GM23248 (cell line): Measurements from ENCODE around the gene TRIM68. TPM values are rescaled to one million over a fixed set of nuclear protein-coding genes. Genes with fewer than 3 reads are reported as not detected.

Source experiments
- DNase-seq: peaks from one replicate; pipeline ENCODE4 v3.0.0-alpha.2; 2015
- H2AFZ ChIP-seq: fragments of 200-600 bp; sonication (generic); 2 replicates; pipeline ENCODE4 v1.6.1; 2016; ENCODE audit warnings: antibody characterized with exemption
- H3F3A ChIP-seq: fragments of 200-600 bp; sonication (generic); 2 replicates; pipeline ENCODE4 v1.6.1; 2016; ENCODE audit warnings: mild to moderate bottlenecking, antibody characterized with exemption, mixed run types; ENCODE audit not compliant: insufficient read depth
- H3K27ac ChIP-seq: fragments of 200-600 bp; sonication (generic); 2 replicates; pipeline ENCODE4 v1.5.1; 2016; ENCODE audit warnings: mild to moderate bottlenecking
- H3K27me3 ChIP-seq: fragments of 200-600 bp; sonication (generic); replicated peaks from 2 replicates; pipeline ENCODE4 v1.6.1; 2016; ENCODE audit warnings: mild to moderate bottlenecking; ENCODE audit not compliant: insufficient read depth
- H3K36me3 ChIP-seq: fragments of 200-600 bp; sonication (generic); 2 replicates; pipeline ENCODE4 v1.6.1; 2016; ENCODE audit warnings: low read depth, mild to moderate bottlenecking
- H3K4me1 ChIP-seq: fragments of 200-600 bp; sonication (generic); 2 replicates; pipeline ENCODE4 v1.6.1; 2016; ENCODE audit warnings: mild to moderate bottlenecking; ENCODE audit not compliant: insufficient read depth
- H3K4me2 ChIP-seq: fragments of 200-600 bp; sonication (generic); one replicate; pipeline ENCODE4 v1.6.1; 2016; ENCODE audit warnings: mild to moderate bottlenecking; ENCODE audit not compliant: unreplicated experiment
- H3K4me3 ChIP-seq: fragments of 200-600 bp; sonication (generic); 2 replicates; pipeline ENCODE4 v1.5.1; 2016; ENCODE audit warnings: mild to moderate bottlenecking
- H3K79me2 ChIP-seq: fragments of 200-600 bp; sonication (generic); 2 replicates; pipeline ENCODE4 v1.6.1; 2016; ENCODE audit warnings: mild to moderate bottlenecking; ENCODE audit not compliant: insufficient read depth
- H3K9ac ChIP-seq: fragments of 200-600 bp; sonication (generic); 2 replicates; pipeline ENCODE4 v1.6.1; 2016; ENCODE audit warnings: mild to moderate bottlenecking
- H3K9me2 ChIP-seq: fragments of 200-600 bp; sonication (generic); 2 replicates; pipeline ENCODE4 v1.6.1; 2016; ENCODE audit warnings: mixed run types, mild to moderate bottlenecking, moderate library complexity; ENCODE audit not compliant: insufficient read depth
- H3K9me3 ChIP-seq: fragments of 200-600 bp; sonication (generic); one replicate; pipeline ENCODE4 v1.6.1; 2017; ENCODE audit warnings: low read depth
- H4K20me1 ChIP-seq: fragments of 200-600 bp; sonication (generic); 2 replicates; pipeline ENCODE4 v1.6.0; 2016; ENCODE audit not compliant: insufficient read depth
- EZH2 ChIP-seq: fragments of 200-600 bp; sonication (generic); IDR thresholded peaks from 2 replicates; pipeline ENCODE4 v1.6.1; 2018; ENCODE audit warnings: antibody characterized with exemption, mild to moderate bottlenecking; ENCODE audit not compliant: insufficient read depth, poor library complexity, severe bottlenecking
- EZH2phosphoT487 ChIP-seq: fragments of 200-600 bp; sonication (generic); IDR thresholded peaks from 2 replicates; pipeline ENCODE4 v1.6.1; 2018; ENCODE audit warnings: antibody characterized with exemption, moderate library complexity, mild to moderate bottlenecking, low read depth; ENCODE audit not compliant: insufficient read depth
- WGBS, 2 experiments: methylation state at CpG; one replicate each; pipeline ENCODE4 v1.1.6; 2015 to 2017; ENCODE audit warnings: low lambda C conversion rate in 2 of 2, low coverage in 1 of 2; ENCODE audit errors: missing lambda C conversion rate in 2 of 2; 5-methylcytosine and 5-hydroxymethylcytosine counted together
- in situ Hi-C: fragments of 300-500 bp; cut with MboI; formaldehyde crosslinking; loops from 2 replicates; pipeline ENCODE4 v1.15.0; 2020
- polyA plus RNA-seq: library from polyadenylated mRNA; unstranded; fragments of >200 nt; fragmentation: Nextera tagmentation; extraction: Ambion mirVana; gene quantifications from 2 replicates; pipeline ENCODE4 v1.2.1, GENCODE V29; 2016
- total RNA-seq: library from RNA; depleted of rRNA; stranded (reverse); fragments of >200 nt; shearing (Covaris generic); gene quantifications from 2 replicates; pipeline ENCODE4 v1.2.3, GENCODE V29; 2014

The TRIM68 gene
- total and polyA plus RNA-seq, 2 experiments from 2014 or later: 5.1 to 15.2 TPM

DNA sequence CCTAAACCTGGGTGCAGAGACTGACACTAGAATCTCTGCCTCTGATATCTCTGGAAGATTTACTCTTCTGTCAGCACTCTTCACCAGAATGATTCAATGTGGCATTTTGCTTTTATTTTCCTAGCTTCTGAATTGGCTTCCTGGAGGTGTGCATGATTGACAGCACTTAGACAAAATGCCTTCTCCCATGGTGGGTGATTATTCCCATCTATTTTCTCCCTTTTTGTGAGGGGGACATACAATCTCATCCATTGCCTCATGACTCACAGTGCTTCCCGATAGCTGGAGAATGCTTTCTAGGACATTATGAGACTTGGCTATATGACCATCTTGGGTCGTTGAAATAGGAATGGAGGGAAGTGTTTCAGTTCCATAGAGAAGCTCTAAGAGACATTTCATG lies 4.0 kb upstream of the TRIM68 start:
- H3K9me3 ChIP-seq: no peaks in the 10 kb centered on the region
- in situ Hi-C loops: no loop called here
- TF ChIP-seq EZH2phosphoT487 (no peak), EZH2 (no peak)
- no peak overlapping the region for H2AFZ ChIP-seq
- H3K4me2 ChIP-seq: no peak overlapping the region
- peaks cover 4% of the 10 kb centered on the region; the same call in 1 of the 2 replicates for H3K4me1 ChIP-seq
- H3K27me3 ChIP-seq: peaks cover 7% of the 10 kb centered on the region; the same call in 1 of the 2 replicates
- no peak for DNase-seq
- no peak overlapping the region for H3K27ac ChIP-seq
- H3K79me2 ChIP-seq: peaks cover 6% of the 10 kb centered on the region; the same call in 1 of the 2 replicates
- H3F3A ChIP-seq: no peaks in the 10 kb centered on the region
- no peaks in the 10 kb centered on the region for H3K36me3 ChIP-seq
- WGBS, 2 experiments: 38 to 43% methylated on average over 2 of the region's 2 CpGs
- H3K9ac ChIP-seq: no peak overlapping the region
- H3K4me3 ChIP-seq: no peak overlapping the region
- no peaks in the 10 kb centered on the region for H3K9me2 ChIP-seq
- no peaks in the 10 kb centered on the region for H4K20me1 ChIP-seq

DNA sequence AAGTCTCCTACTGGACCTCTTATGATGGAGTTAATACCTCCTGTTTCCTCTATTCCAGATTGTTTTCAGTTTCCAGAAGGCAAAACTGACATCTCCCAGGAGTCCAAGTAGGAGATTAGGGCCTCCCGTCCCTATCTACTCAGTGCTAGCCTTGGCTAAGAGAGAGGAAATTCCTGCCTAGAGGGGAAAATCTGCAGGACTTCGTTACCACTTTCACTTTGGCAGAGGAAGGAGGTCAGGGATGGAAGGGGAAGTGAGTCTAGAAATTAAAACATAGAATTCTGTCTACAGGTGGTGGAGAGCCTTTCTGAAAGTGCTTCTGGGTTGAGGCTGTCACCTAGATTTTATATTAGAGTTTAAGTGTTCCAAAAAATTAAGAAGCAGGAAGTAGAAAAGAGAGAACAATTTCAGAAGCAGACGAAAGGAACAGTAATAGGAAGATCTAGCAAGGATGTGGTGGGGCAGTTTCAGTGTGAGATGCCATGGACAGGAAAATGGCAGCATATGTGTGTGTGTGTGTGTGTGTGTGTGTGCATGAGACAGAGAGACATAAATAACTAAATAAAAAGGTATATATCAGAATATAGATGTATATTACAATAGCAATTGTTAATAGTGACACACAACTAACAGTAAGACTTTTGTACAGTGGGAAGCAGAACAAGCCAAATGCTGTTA lies 2.4 kb upstream of the TRIM68 start:
- TF ChIP-seq EZH2phosphoT487: no peak
- TF ChIP-seq EZH2: no peak
- H3K4me3 ChIP-seq: peak overlapping the region; percentile 43
- H3K36me3 ChIP-seq: no peaks in the 10 kb centered on the region
- peak; percentile 23 for DNase-seq
- 0 out of 2 replicates have a peak overlapping the region, but pooled peaks have one; percentile 6 for H3K9ac ChIP-seq
- peak overlapping the region; percentile 79 for H2AFZ ChIP-seq
- peaks cover 7% of the 10 kb centered on the region; the same call in 1 of the 2 replicates for H3K27me3 ChIP-seq
- 13 to 17% methylated on average over 3 of the region's 3 CpGs for WGBS, 2 experiments
- peaks cover 5% of the 10 kb centered on the region; the same call in 1 of the 2 replicates for H3K4me1 ChIP-seq
- H3F3A ChIP-seq: no peaks in the 10 kb centered on the region
- no peak overlapping the region for H3K27ac ChIP-seq
- H3K79me2 ChIP-seq: peaks cover 8% of the 10 kb centered on the region; the same call in 1 of the 2 replicates
- H4K20me1 ChIP-seq: no peaks in the 10 kb centered on the region
- peak overlapping the region; percentile 39 for H3K4me2 ChIP-seq
- H3K9me3 ChIP-seq: no peaks in the 10 kb centered on the region
- H3K9me2 ChIP-seq: no peaks in the 10 kb centered on the region
- in situ Hi-C loops: no loop called here

GRCh38 chr11:4607096-4607495 lies 935 bp downstream of the TRIM68 start:
- 57 to 61% methylated on average over 6 of the region's 6 CpGs for WGBS, 2 experiments
- peak overlapping the region; percentile 82 for H3K4me3 ChIP-seq
- no peaks in the 10 kb centered on the region for H3K36me3 ChIP-seq
- H3K9me3 ChIP-seq: no peaks in the 10 kb centered on the region
- peak overlapping the region; percentile 95 for H3K4me2 ChIP-seq
- no peaks in the 10 kb centered on the region for H3K9me2 ChIP-seq
- no peak overlapping the region for H3K27ac ChIP-seq
- H3K4me1 ChIP-seq: peaks cover 5% of the 10 kb centered on the region; the same call in 1 of the 2 replicates
- peak overlapping the region; percentile 89 for H3K9ac ChIP-seq
- TF ChIP-seq EZH2phosphoT487 (no peak), EZH2 (no peak)
- H3F3A ChIP-seq: no peaks in the 10 kb centered on the region
- no peaks in the 10 kb centered on the region for H3K27me3 ChIP-seq
- H4K20me1 ChIP-seq: no peaks in the 10 kb centered on the region
- in situ Hi-C loops: no loop called here
- DNase-seq: peak; percentile 43
- peaks cover 8% of the 10 kb centered on the region; the same call in 1 of the 2 replicates for H3K79me2 ChIP-seq
- peak overlapping the region; percentile 99 for H2AFZ ChIP-seq

DNA sequence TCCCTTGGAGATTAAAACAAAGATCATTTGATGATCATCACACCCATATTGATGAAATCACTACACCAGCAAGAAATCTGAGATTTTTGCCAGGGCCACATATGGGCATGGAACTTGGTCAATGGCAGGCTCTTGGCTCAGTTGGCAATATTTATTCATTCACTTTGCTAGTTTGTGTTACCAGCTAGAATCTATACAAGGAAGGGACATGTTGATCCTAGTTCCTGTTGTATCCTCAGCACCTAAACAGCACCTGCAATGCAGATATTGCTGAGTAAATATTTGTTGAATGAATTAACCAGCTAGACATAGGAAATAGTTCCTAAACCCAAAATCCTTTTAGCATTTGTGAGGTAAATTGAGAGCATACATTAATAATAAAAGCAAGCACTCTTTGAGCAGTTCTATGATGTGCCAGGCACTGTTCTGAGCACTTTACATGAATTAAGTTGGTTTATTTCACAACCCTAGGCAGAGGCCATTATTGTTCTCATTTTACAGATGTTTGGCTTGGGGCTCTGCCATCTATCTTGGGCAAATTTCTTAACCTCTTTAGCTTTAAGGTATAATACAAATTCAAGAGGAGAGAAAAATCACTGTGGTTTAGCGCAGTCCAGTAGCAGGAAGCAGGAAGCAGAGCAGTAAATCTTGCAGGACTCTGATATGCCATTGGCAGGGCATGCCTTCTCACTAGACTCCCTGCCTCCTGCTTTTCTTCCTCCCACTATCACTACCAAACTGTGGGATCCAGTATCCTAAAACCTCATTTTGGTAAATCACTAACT lies 1.6 kb downstream of the TRIM68 start:
- no peak overlapping the region for H3K27ac ChIP-seq
- H3K4me3 ChIP-seq: peak overlapping the region; percentile 82
- H3K4me2 ChIP-seq: peak overlapping the region; percentile 95
- TF ChIP-seq EZH2phosphoT487 (no peak), EZH2 (no peak)
- 64 to 89% methylated on average over 1 of the region's 1 CpG for WGBS, 2 experiments
- no peaks in the 10 kb centered on the region for H3K9me3 ChIP-seq
- peak overlapping the region; percentile 89; the same call in 1 of the 2 replicates for H3K9ac ChIP-seq
- peak overlapping the region; percentile 99 for H2AFZ ChIP-seq
- H3K79me2 ChIP-seq: peaks cover 8% of the 10 kb centered on the region; the same call in 1 of the 2 replicates
- H4K20me1 ChIP-seq: no peaks in the 10 kb centered on the region
- H3K36me3 ChIP-seq: no peaks in the 10 kb centered on the region
- H3K9me2 ChIP-seq: no peaks in the 10 kb centered on the region
- peaks cover 5% of the 10 kb centered on the region; the same call in 1 of the 2 replicates for H3K4me1 ChIP-seq
- H3K27me3 ChIP-seq: no peaks in the 10 kb centered on the region
- DNase-seq: peak; percentile 36
- in situ Hi-C loops: no loop called here
- H3F3A ChIP-seq: no peaks in the 10 kb centered on the region
